ENCODE results near the gene KCNAB2.
"Not testable (repeated sequence)": the region's sequence is repeated elsewhere in the genome, so short reads cannot be mapped to it uniquely, and the experiment has no call there.

The KCNAB2 gene

GRCh38 chr1:6072774-6073479 is 27.2 kb downstream of the KCNAB2 start:
- Histone ChIP-seq H3K4me3 (replicated peaks; ENCODE audit: insufficient read depth, low read length) (no peak overlapping the region), H3K27ac (replicated peaks) (no peak overlapping the region), H3K27me3 (ENCODE audit: insufficient read depth, poor library complexity, severe bottlenecking) (no peaks in the 10 kb centered on the region)
- no peak for DNase-seq (ENCODE audit: low read depth in 1 of 2, low spot score in 1 of 2)
- TF ChIP-seq SPI1 (IDR thresholded peaks at IDR 0.05; ENCODE audit: borderline replicate concordance, low read depth), result no peak
- peak; percentile 14; the same call in 1 of the 2 replicates for TF ChIP-seq POLR2AphosphoS5 (IDR thresholded peaks at IDR 0.05; ENCODE audit: low read depth)

GRCh38 chr1:6073480-6074053 is 27.9 kb downstream of the KCNAB2 start:
- Histone ChIP-seq H3K4me3 (replicated peaks; ENCODE audit: insufficient read depth, low read length) (no peak overlapping the region), H3K27me3 (ENCODE audit: insufficient read depth, poor library complexity, severe bottlenecking) (no peaks in the 10 kb centered on the region), H3K27ac (replicated peaks) (no peak overlapping the region)
- DNase-seq (ENCODE audit: low read depth in 1 of 2, low spot score in 1 of 2), result no peak
- TF ChIP-seq CTCF (IDR thresholded peaks at IDR 0.05; ENCODE audit: insufficient read depth, low read length) (no peak), POLR2AphosphoS5 (IDR thresholded peaks at IDR 0.05; ENCODE audit: low read depth) (no peak)

GRCh38 chr1:6074192-6074901 is 28.7 kb downstream of the KCNAB2 start:
- no peak for DNase-seq (ENCODE audit: low read depth in 1 of 2, low spot score in 1 of 2)
- no peak for TF ChIP-seq SPI1 (IDR thresholded peaks at IDR 0.05; ENCODE audit: borderline replicate concordance, low read depth)
- no peak for TF ChIP-seq GABPA (IDR thresholded peaks at IDR 0.05; ENCODE audit: low read depth)
- no peak for TF ChIP-seq CTCF (IDR thresholded peaks at IDR 0.05; ENCODE audit: insufficient read depth, low read length)
- TF ChIP-seq REST (IDR thresholded peaks at IDR 0.05; ENCODE audit: insufficient replicate concordance, low read depth), result no peak
- Histone ChIP-seq H3K27me3 (ENCODE audit: insufficient read depth, poor library complexity, severe bottlenecking) (no peaks in the 10 kb centered on the region), H3K27ac (replicated peaks) (no peak overlapping the region), H3K4me3 (replicated peaks; ENCODE audit: insufficient read depth, low read length) (no peak overlapping the region)

GRCh38 chr1:6075748-6076147 is 30.1 kb downstream of the KCNAB2 start:
- no peak for DNase-seq (ENCODE audit: low read depth in 1 of 2, low spot score in 1 of 2)
- TF ChIP-seq CTCF (IDR thresholded peaks at IDR 0.05; ENCODE audit: insufficient read depth, low read length), result no peak
- TF ChIP-seq SPI1 (IDR thresholded peaks at IDR 0.05; ENCODE audit: borderline replicate concordance, low read depth), result no peak
- no peak for TF ChIP-seq POLR2AphosphoS5 (IDR thresholded peaks at IDR 0.05; ENCODE audit: low read depth)
- no peak for TF ChIP-seq REST (IDR thresholded peaks at IDR 0.05; ENCODE audit: insufficient replicate concordance, low read depth)
- no peak overlapping the region for H3K4me3 ChIP-seq (replicated peaks; ENCODE audit: insufficient read depth, low read length)
- no peaks in the 10 kb centered on the region for H3K27me3 ChIP-seq (ENCODE audit: insufficient read depth, poor library complexity, severe bottlenecking)
- H3K27ac ChIP-seq (replicated peaks), result no peak overlapping the region

GRCh38 chr1:6077061-6077460 is 31.4 kb downstream of the KCNAB2 start:
- H3K4me3 ChIP-seq (replicated peaks; ENCODE audit: insufficient read depth, low read length); H3K27me3 ChIP-seq (ENCODE audit: insufficient read depth, poor library complexity, severe bottlenecking); H3K27ac ChIP-seq (replicated peaks); DNase-seq (ENCODE audit: low read depth in 1 of 2, low spot score in 1 of 2): not testable (repeated sequence)

Measured in HL-60 (cell line).